Ishikawa (cell line): ENCODE data around the gene SLAMF7.

Experiments
- CEBPB ChIP-seq: IDR thresholded peaks from 2 replicates; pipeline ENCODE4 v1.6.1; 2012
- CREB1 ChIP-seq: IDR thresholded peaks from 2 replicates; pipeline ENCODE4 v1.6.1; 2012; ENCODE audit warnings: low read depth
- EGR1 ChIP-seq: IDR thresholded peaks from 2 replicates; pipeline ENCODE4 v1.6.1; 2012
- EP300 ChIP-seq: IDR thresholded peaks from 2 replicates; pipeline ENCODE4 v1.6.1; 2012; ENCODE audit warnings: borderline replicate concordance
- FOXM1 ChIP-seq: IDR thresholded peaks from 2 replicates; pipeline ENCODE4 v1.6.1; 2012; ENCODE audit warnings: low read depth, borderline replicate concordance
- NFIC ChIP-seq: IDR thresholded peaks from 2 replicates; pipeline ENCODE4 v1.6.1; 2012
- RAD21 ChIP-seq: IDR thresholded peaks from 2 replicates; pipeline ENCODE4 v1.6.1; 2012; ENCODE audit warnings: low read depth
- TAF1 ChIP-seq: IDR thresholded peaks from 2 replicates; pipeline ENCODE4 v1.6.1; 2012; ENCODE audit warnings: low read depth, mild to moderate bottlenecking
- TCF12 ChIP-seq: IDR thresholded peaks from 2 replicates; pipeline ENCODE4 v1.6.1; 2012; ENCODE audit warnings: low read depth
- TEAD4 ChIP-seq: IDR thresholded peaks from 2 replicates; pipeline ENCODE4 v1.6.1; 2012
- YY1 ChIP-seq: IDR thresholded peaks from 2 replicates; pipeline ENCODE4 v1.6.1; 2012; ENCODE audit warnings: low read depth
- ZBTB7A ChIP-seq: IDR thresholded peaks from 2 replicates; pipeline ENCODE4 v1.6.1; 2012; ENCODE audit warnings: low read depth
- TF ChIP-seq, protein P1 (sequence below): IDR thresholded peaks from 2 replicates; pipeline ENCODE4 v1.6.1; 2012; ENCODE audit warnings: low read depth, mild to moderate bottlenecking
- TF ChIP-seq, protein P2 (sequence below): IDR thresholded peaks from 2 replicates; pipeline ENCODE4 v1.6.1; 2012
- TF ChIP-seq, protein P3 (sequence below): IDR thresholded peaks from 2 replicates; pipeline ENCODE4 v1.6.1; 2012

Gene SLAMF7

GRCh38 chr1:160795951-160796383 lies 56.9 kb downstream of the SLAMF7 start, which contains the start of gene LY9:
LY9 (plus strand) TSS chr1:160796174; CDS start chr1:160796188, 14 bp downstream.
- TF ChIP-seq CEBPB (no peak), ZBTB7A (no peak), TCF12 (no peak), CREB1 (no peak), TAF1 (no peak), YY1 (no peak), EP300 (no peak), EGR1 (no peak)
- TF ChIP-seq, protein P1, sequence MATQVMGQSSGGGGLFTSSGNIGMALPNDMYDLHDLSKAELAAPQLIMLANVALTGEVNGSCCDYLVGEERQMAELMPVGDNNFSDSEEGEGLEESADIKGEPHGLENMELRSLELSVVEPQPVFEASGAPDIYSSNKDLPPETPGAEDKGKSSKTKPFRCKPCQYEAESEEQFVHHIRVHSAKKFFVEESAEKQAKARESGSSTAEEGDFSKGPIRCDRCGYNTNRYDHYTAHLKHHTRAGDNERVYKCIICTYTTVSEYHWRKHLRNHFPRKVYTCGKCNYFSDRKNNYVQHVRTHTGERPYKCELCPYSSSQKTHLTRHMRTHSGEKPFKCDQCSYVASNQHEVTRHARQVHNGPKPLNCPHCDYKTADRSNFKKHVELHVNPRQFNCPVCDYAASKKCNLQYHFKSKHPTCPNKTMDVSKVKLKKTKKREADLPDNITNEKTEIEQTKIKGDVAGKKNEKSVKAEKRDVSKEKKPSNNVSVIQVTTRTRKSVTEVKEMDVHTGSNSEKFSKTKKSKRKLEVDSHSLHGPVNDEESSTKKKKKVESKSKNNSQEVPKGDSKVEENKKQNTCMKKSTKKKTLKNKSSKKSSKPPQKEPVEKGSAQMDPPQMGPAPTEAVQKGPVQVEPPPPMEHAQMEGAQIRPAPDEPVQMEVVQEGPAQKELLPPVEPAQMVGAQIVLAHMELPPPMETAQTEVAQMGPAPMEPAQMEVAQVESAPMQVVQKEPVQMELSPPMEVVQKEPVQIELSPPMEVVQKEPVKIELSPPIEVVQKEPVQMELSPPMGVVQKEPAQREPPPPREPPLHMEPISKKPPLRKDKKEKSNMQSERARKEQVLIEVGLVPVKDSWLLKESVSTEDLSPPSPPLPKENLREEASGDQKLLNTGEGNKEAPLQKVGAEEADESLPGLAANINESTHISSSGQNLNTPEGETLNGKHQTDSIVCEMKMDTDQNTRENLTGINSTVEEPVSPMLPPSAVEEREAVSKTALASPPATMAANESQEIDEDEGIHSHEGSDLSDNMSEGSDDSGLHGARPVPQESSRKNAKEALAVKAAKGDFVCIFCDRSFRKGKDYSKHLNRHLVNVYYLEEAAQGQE, result no peak
- TF ChIP-seq, protein P2, sequence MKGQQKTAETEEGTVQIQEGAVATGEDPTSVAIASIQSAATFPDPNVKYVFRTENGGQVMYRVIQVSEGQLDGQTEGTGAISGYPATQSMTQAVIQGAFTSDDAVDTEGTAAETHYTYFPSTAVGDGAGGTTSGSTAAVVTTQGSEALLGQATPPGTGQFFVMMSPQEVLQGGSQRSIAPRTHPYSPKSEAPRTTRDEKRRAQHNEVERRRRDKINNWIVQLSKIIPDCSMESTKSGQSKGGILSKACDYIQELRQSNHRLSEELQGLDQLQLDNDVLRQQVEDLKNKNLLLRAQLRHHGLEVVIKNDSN, result no peak
- TF ChIP-seq, protein P3, sequence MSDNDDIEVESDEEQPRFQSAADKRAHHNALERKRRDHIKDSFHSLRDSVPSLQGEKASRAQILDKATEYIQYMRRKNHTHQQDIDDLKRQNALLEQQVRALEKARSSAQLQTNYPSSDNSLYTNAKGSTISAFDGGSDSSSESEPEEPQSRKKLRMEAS, result no peak

DNA sequence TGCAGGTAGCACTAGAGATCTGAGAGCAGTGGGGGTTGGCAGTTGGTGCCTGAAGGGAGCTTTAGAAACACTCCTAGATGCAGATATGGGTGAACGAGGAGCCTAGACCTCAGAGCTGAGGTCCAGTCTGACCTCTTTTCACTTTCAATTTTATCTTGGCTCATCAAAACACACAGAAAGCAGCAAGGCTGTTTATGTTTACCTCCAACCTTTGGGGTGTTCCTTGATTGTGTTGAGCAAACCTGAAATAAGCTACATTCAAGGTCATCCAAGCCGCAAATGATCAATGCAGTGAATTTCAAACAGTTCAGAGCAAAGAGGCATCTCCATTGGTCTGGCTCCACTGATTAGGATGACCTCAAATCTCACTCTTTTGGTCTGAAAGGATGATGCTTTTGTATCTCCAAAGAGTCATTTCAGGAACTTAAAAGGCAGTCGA lies 58.2 kb downstream of the SLAMF7 start:
- no peak for TF ChIP-seq TCF12
- no peak for TF ChIP-seq ZBTB7A
- no peak for TF ChIP-seq YY1
- no peak for TF ChIP-seq TAF1
- TF ChIP-seq EGR1, result no peak
- TF ChIP-seq, protein P1, result no peak
- TF ChIP-seq, protein P2, result no peak
- TF ChIP-seq TEAD4, result no peak
- no peak for TF ChIP-seq CEBPB
- TF ChIP-seq EP300, result no peak
- TF ChIP-seq NFIC, result no peak
- TF ChIP-seq, protein P3, result no peak

DNA sequence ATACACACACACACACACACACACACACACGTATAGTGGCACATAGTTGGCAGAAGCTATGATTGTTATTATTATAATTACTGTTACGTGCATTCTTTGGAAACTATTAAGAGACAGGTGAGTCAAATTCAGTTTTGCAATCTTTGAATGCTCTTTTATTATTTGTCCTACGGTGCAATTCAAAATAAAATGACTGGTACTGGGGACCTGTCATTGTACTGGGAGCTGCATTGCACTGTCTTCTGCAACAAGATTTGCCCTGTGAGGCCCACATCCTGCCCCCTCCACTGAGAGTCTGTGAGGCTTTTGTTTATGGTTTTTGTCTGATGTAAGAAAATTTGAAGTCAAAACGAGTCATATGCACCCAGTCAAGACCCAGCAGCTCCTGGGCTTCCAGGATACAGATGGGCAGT lies 58.8 kb downstream of the SLAMF7 start:
- TF ChIP-seq TCF12 (no peak), ZBTB7A (no peak), EGR1 (no peak), YY1 (no peak), TAF1 (no peak), CREB1 (no peak), NFIC (no peak), FOXM1 (no peak), EP300 (no peak), TEAD4 (no peak), CEBPB (no peak), RAD21 (no peak)
- TF ChIP-seq, protein P3, result no peak
- TF ChIP-seq, protein P2, result no peak
- TF ChIP-seq, protein P1, result no peak

GRCh38 chr1:160798439-160798838 lies 59.4 kb downstream of the SLAMF7 start:
- TF ChIP-seq, protein P2, result no peak
- TF ChIP-seq NFIC (no peak), RAD21 (no peak), CEBPB (no peak), ZBTB7A (no peak), TAF1 (no peak), TEAD4 (no peak), CREB1 (no peak), EGR1 (no peak), FOXM1 (no peak), TCF12 (no peak), YY1 (no peak)
- TF ChIP-seq, protein P3, result no peak
